Measurements from ENCODE around the gene PGA4.
"Not testable (repeated sequence)": the region's sequence is repeated elsewhere in the genome, so short reads cannot be mapped to it uniquely, and the experiment has no call there.

The PGA4 gene

DNA sequence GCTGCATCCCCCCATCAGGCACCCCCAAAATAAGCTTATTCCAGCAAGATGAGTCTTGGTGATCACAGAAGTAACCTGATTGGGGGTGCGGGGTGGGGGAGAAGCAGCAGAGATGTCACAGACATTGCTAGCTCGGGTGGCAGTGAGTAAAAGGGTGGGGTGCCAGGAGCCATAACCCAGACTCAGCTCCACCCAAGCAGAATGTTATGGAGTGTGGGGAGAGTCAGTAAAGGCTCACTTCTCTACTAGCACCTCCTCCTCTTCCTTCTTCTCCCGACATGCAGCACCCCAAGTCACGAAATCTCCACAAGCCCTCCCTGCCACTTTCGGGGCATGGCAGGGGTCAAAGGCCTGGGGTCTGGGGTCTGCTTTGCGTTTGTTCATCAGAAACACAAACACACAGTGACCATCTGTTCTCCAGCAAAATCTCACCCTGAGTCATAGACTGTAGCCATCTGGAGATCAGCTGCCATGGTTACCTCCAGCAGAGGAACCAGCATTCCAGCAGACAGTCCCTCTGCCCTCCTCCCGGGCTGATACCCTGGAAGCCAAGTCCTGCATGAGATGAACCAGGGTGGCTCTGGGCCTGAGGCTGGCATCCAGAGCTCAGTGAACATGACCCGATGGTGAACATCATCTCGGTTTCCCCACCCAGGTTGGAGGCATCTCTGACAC lies 14.4 kb upstream of the PGA4 start:
- not testable (repeated sequence) for DNase-seq

- DNase-seq, result not testable (repeated sequence)
Observed at GRCh38 chr11:61210629-61211028, 11.5 kb upstream of the PGA4 start.

DNA sequence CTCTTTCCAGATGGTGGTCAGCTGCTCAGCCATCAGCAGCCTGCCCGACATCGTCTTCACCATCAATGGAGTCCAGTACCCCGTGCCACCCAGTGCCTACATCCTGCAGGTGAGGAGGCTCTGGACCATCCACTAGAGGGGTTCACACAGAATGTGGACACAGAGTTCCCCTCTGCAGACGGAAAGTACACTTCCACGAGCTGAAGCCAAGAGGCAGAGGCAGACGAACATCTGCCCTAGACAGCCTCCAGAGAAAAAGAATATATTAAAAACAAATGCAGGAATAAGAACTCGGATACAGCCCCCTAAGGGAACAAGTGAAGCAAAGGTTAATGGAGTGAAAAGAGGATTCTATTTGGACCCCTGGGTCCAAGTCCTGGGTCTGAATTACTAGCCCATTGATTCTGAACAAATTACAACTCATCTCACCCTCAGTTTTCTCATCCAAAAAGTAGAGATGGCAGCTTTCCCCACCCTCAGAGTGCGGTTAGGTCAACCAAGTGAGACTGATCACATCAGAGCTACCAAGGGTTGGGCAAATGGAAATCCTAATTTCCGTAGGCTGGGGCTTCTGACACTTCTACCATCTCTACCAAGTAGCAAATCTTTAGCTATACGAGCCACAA lies 10.7 kb upstream of the PGA4 start:
- not testable (repeated sequence) for DNase-seq

DNA sequence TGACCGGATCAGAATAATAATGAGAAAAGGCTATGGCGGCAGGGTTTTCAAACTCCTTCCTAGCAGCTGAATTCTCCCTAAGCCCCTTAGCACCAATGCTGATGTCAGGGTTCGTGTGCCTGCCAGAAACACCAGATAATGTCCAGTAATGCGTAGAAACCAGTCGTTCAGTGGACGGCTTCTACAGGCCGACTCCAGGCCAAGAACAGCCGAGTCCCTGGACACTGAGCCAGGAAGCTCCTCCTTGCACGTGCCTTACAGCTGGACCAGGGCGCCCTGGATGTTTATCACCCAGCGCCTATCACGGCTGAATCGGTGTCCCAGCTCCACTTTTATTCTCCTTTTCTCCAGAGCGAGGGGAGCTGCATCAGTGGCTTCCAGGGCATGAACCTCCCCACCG lies 9.9 kb upstream of the PGA4 start:
- DNase-seq, result not testable (repeated sequence)

DNA sequence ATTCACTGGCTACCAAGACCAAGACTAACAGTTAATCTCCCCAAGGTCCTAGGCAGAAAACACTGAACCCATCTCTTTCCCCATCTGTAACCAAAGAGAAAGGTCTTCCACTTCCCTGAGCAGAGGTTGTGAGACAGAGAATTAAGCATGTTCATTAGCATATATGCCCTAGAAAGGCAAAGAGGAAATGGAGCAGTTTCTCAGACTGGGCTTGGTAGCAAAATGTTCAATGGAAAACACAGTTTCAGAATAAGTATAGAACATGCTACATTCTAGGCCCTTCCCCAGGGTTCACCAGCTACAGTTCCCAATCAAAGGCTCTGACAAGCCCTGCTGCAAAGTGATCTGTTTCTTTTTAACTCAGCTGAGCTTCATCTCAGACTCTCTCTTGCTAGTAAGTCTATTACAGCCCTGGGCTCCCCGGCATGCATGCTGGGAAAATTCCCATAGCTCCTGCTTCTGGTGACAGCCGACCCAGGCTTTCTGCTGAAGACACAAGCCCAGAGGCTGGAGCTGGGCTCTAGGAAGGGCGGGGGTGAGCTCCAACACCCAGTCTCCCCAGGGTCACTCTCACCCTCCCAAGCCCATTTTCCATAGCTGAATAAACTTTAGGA lies 8.3 kb upstream of the PGA4 start:
- not testable (repeated sequence) for DNase-seq

GRCh38 chr11:61218306-61218705 lies 3.8 kb upstream of the PGA4 start:
- DNase-seq, result not testable (repeated sequence)

GRCh38 chr11:61219016-61219415 lies 3.1 kb upstream of the PGA4 start:
- not testable (repeated sequence) for DNase-seq

DNA sequence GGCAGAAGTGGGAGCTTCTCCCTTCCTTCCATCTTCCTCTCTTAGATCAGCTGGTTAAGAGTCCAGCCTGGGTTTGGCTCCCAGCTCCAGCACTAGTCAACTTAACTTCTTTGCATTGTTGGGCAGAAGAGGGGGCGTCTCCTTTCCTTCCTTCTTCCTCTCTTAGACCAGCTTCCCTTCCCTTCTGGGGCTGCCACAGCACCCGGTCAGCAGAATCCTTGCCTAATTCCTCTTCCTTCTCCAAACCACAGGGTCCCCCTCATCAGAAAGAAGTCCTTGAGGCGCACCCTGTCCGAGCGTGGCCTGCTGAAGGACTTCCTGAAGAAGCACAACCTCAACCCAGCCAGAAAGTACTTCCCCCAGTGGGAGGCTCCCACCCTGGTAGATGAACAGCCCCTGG lies 545 bp downstream of the PGA4 start:
- not testable (repeated sequence) for DNase-seq

DNA sequence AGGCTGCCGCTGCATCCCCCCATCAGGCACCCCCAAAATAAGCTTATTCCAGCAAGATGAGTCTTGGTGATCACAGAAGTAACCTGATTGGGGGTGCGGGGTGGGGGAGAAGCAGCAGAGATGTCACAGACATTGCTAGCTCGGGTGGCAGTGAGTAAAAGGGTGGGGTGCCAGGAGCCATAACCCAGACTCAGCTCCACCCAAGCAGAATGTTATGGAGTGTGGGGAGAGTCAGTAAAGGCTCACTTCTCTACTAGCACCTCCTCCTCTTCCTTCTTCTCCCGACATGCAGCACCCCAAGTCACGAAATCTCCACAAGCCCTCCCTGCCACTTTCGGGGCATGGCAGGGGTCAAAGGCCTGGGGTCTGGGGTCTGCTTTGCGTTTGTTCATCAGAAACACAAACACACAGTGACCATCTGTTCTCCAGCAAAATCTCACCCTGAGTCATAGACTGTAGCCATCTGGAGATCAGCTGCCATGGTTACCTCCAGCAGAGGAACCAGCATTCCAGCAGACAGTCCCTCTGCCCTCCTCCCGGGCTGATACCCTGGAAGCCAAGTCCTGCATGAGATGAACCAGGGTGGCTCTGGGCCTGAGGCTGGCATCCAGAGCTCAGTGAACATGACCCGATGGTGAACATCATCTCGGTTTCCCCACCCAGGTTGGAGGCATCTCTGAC lies 4.5 kb downstream of the PGA4 start:
- not testable (repeated sequence) for DNase-seq

DNA sequence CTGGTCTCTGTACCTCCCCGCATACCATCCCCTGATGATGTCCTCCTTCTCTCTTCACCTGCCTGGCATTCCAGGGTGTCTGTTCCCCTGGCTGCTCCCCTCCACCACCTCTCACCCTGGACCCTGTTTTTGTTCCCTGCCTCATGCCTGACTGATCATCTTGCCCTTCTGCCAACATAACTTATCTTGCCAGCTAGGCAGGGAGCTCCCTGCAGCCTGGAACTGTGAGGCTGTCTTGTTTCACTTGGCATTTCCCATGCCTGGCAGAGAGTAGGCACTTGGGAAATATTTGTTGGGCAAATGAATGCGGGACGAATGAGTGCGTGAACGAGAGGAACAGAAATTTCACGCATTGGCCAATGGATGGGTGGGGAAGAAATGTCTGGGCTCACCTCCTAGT lies 7.3 kb downstream of the PGA4 start:
- not testable (repeated sequence) for DNase-seq

DNA sequence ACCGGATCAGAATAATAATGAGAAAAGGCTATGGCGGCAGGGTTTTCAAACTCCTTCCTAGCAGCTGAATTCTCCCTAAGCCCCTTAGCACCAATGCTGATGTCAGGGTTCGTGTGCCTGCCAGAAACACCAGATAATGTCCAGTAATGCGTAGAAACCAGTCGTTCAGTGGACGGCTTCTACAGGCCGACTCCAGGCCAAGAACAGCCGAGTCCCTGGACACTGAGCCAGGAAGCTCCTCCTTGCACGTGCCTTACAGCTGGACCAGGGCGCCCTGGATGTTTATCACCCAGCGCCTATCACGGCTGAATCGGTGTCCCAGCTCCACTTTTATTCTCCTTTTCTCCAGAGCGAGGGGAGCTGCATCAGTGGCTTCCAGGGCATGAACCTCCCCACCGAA lies 8.9 kb downstream of the PGA4 start:
- DNase-seq, result not testable (repeated sequence)

DNA sequence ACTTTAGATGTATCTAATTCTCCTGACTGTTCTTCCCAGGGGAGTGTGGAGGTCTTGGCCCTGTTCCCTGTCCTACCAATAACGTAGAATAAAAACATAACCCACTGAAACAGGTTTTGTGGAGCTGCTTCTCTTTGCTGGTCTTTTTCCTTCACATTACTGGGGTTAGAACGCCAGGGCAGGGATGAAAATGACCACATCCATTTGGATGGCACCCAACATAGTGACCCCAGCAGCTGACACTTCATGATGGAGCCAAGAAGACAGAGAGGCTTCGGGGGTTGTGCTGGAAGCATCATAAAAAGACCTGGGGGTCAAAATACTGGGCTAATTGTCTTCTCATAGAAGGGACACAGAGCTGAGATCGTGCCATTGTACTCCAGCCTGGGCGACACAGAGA lies 9.4 kb downstream of the PGA4 start:
- not testable (repeated sequence) for DNase-seq

GRCh38 chr11:61232548-61233145 lies 10.5 kb downstream of the PGA4 start:
- not testable (repeated sequence) for DNase-seq

- not testable (repeated sequence) for DNase-seq
Observed at GRCh38 chr11:61237130-61237529, 15.0 kb downstream of the PGA4 start.

- DNase-seq, result not testable (repeated sequence)
Observed at GRCh38 chr11:61240288-61240687, 18.1 kb downstream of the PGA4 start.

GRCh38 chr11:61240875-61241274 lies 18.7 kb downstream of the PGA4 start, which contains the start of gene PGA5:
Gene PGA5, plus strand, starts transcription at chr11:61241175. Its CDS starts 52 bp downstream, at chr11:61241227.
- DNase-seq, result not testable (repeated sequence)

GRCh38 chr11:61241526-61241925 lies 19.4 kb downstream of the PGA4 start:
- not testable (repeated sequence) for DNase-seq

DNA sequence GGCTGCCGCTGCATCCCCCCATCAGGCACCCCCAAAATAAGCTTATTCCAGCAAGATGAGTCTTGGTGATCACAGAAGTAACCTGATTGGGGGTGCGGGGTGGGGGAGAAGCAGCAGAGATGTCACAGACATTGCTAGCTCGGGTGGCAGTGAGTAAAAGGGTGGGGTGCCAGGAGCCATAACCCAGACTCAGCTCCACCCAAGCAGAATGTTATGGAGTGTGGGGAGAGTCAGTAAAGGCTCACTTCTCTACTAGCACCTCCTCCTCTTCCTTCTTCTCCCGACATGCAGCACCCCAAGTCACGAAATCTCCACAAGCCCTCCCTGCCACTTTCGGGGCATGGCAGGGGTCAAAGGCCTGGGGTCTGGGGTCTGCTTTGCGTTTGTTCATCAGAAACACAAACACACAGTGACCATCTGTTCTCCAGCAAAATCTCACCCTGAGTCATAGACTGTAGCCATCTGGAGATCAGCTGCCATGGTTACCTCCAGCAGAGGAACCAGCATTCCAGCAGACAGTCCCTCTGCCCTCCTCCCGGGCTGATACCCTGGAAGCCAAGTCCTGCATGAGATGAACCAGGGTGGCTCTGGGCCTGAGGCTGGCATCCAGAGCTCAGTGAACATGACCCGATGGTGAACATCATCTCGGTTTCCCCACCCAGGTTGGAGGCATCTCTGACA lies 23.3 kb downstream of the PGA4 start:
- DNase-seq, result not testable (repeated sequence)

GRCh38 chr11:61248071-61248470 lies 25.9 kb downstream of the PGA4 start:
- not testable (repeated sequence) for DNase-seq

DNA sequence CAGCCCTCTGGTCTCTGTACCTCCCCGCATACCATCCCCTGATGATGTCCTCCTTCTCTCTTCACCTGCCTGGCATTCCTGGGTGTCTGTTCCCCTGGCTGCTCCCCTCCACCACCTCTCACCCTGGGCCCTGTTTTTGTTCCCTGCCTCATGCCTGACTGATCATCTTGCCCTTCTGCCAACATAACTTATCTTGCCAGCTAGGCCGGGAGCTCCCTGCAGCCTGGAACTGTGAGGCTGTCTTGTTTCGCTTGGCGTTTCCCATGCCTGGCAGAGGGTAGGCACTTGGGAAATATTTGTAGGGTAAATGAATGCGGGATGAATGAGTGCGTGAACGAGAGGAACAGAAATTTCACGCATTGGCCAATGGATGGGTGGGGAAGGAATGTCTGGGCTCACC lies 27.1 kb downstream of the PGA4 start:
- not testable (repeated sequence) for DNase-seq

- DNase-seq, result not testable (repeated sequence)
Observed at GRCh38 chr11:61250796-61251765, 28.9 kb downstream of the PGA4 start.
